NCI-H82 treated with DMSO at 0.1 percent for 48 hours (cell line): Measurements from ENCODE around the gene XRCC5.
"Not testable (repeated sequence)": the region's sequence is repeated elsewhere in the genome, so short reads cannot be mapped to it uniquely, and the experiment has no call there.

ENCODE experiments used
- DNase-seq: peaks from one replicate; lab custom pipeline; 2025; ENCODE audit not compliant: unreplicated experiment; lab: John Stamatoyannopoulos, UW

XRCC5 gene

GRCh38 chr2:216116418-216116817 lies 7.3 kb downstream of the XRCC5 start:
- peak; percentile 42 for DNase-seq

- no peak for DNase-seq
These were observed 8.6 kb downstream of the XRCC5 start for GRCh38 chr2:216117561-216118340.

- DNase-seq, result no peak
These were observed 9.3 kb downstream of the XRCC5 start for GRCh38 chr2:216118474-216118873.

- DNase-seq, result no peak
These were observed 10.0 kb downstream of the XRCC5 start for GRCh38 chr2:216119146-216119545.

GRCh38 chr2:216119986-216120385 lies 10.8 kb downstream of the XRCC5 start:
- no peak for DNase-seq

- DNase-seq, result no peak
These were observed 12.1 kb downstream of the XRCC5 start for GRCh38 chr2:216121255-216121654.

- no peak for DNase-seq
These were observed 17.8 kb downstream of the XRCC5 start for GRCh38 chr2:216126943-216127342.

- no peak for DNase-seq
These were observed 21.3 kb downstream of the XRCC5 start for GRCh38 chr2:216130346-216130971.

GRCh38 chr2:216131175-216131926 lies 22.2 kb downstream of the XRCC5 start:
- no peak for DNase-seq

GRCh38 chr2:216132585-216132984 lies 23.4 kb downstream of the XRCC5 start:
- no peak for DNase-seq

GRCh38 chr2:216133397-216133796 lies 24.2 kb downstream of the XRCC5 start:
- no peak for DNase-seq

- DNase-seq, result no peak
These were observed 25.9 kb downstream of the XRCC5 start for GRCh38 chr2:216134958-216135541.

GRCh38 chr2:216139884-216140283 lies 30.7 kb downstream of the XRCC5 start:
- no peak for DNase-seq

- not testable (repeated sequence) for DNase-seq
These were observed 32.4 kb downstream of the XRCC5 start for GRCh38 chr2:216141516-216141915.

- DNase-seq, result no peak
These were observed 33.4 kb downstream of the XRCC5 start for GRCh38 chr2:216142540-216142939.

- no peak for DNase-seq
These were observed 35.2 kb downstream of the XRCC5 start for GRCh38 chr2:216144372-216144771.

GRCh38 chr2:216144857-216145256 lies 35.7 kb downstream of the XRCC5 start:
- DNase-seq, result no peak

GRCh38 chr2:216146573-216146972 lies 37.4 kb downstream of the XRCC5 start:
- DNase-seq, result no peak

- DNase-seq, result peak; percentile 71
These were observed 38.3 kb downstream of the XRCC5 start for GRCh38 chr2:216147172-216148131.

GRCh38 chr2:216148983-216149382 lies 39.8 kb downstream of the XRCC5 start:
- no peak for DNase-seq
